ENCODE results near the gene CYP2U1.
"Not testable (repeated sequence)": the region's sequence is repeated elsewhere in the genome, so short reads cannot be mapped to it uniquely, and the experiment has no call there.

The CYP2U1 gene

DNA sequence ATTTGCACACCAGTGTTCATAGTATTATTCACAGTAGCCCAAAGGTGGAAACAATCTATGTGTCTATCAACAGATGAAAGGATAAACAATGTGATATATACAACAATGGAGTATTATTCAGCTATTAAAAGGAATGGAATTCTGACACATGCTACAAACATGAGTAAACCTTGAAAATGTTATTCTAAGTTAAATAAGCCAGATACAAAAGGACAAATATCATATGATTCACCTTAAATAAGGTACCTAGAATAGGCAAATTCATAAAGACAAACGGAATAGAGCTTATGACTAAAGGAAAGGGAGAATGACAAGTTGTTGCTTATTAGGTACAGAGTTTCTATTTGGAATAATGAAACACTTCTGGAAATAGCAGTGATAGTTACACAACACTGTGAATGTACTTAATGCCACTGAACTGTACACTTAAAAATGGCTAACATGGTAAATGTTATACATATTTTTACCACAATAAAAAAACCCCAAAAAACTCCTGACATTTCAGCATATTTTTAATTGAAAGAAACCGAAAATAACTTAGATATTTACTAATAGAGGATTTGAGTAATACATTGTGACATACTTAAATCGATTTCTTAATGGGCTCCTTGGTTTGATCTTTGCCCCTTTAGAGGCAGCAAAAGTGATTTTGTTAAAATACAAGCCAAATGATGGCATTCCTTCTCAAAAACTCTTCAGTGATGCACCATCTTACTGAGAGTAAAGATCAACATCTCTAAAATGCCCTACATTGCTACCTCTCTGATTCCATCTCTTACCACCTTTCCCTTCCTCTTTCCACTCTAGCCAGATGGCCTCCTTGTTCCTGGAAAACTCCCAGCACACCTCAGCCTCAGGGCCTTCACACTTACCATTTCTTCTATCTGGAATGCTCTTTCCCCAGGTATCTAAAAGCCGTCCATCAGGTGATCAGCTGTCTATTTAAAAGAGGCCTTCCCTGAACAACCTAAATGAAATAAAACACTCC is 8.6 kb upstream of the CYP2U1 start:
- H3K27me3 ChIP-seq (ENCODE audit: low read depth, low read length) = no peaks in the 10 kb centered on the region

DNA sequence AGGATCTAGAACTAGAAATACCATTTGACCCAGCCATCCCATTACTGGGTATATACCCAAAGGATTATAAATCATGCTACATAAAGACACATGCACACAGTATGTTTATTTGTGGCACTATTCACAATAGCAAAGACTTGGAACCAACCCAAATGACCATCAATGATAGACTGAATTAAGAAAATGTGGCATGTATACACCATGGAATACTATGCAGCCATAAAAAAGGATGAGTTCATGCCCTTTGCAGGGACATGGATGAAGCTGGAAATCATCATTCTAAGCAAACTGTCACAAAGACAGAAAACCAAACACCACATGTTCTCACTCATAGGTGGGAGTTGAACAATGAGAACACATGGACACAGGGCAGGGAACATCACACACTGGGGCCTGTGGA is 5.6 kb upstream of the CYP2U1 start:
- not testable (repeated sequence) for H3K4me3 ChIP-seq (ENCODE audit: low read depth in 1 of 2, low read length in 2 of 2); H3K4me1 ChIP-seq (ENCODE audit: control insufficient read depth in 1 of 2, insufficient read depth in 2 of 2, low read length in 2 of 2); H3K9me3 ChIP-seq (ENCODE audit: control insufficient read depth in 1 of 2, low read length in 2 of 2); H3K27me3 ChIP-seq (ENCODE audit: low read depth, low read length); H3K27ac ChIP-seq (ENCODE audit: low read length); H3K36me3 ChIP-seq (ENCODE audit: control insufficient read depth in 1 of 2, insufficient read depth in 2 of 2, low read length in 2 of 2)

More for the DNA sequence above, 8.6 kb upstream of the CYP2U1 start:
- Histone ChIP-seq H3K4me3 (ENCODE audit: low read depth in 1 of 2, low read length in 2 of 2) (no peak overlapping the region), H3K27ac (ENCODE audit: low read length) (no peak overlapping the region), H3K36me3 (ENCODE audit: control insufficient read depth in 1 of 2, insufficient read depth in 2 of 2, low read length in 2 of 2) (no peaks in the 10 kb centered on the region), H3K9me3 (ENCODE audit: control insufficient read depth in 1 of 2, low read length in 2 of 2) (peaks cover 0 to 6% of the 10 kb centered on the region in 2 donors), H3K4me1 (ENCODE audit: control insufficient read depth in 1 of 2, insufficient read depth in 2 of 2, low read length in 2 of 2) (no peaks in the 10 kb centered on the region)

DNA sequence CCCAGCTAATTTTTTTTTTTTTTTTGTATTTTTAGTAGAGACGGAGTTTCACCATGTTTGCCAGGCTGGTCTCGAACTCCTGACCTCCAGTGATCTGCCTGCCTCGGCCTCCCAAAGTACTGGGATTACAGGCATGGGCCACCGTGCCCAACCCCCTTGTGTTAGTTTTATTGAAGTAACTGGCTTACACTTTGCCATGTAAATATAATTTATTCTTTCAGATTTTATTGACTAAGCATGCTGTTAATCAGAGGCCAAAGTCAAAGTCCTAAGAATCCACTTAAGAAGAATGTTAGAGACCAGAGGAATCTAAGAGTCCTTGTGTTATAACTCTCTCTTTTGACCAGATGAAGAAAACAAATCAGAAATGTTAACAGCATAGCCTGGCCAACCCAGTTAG is 4.5 kb upstream of the CYP2U1 start:
- not testable (repeated sequence) for H3K9me3 ChIP-seq (ENCODE audit: control insufficient read depth in 1 of 2, low read length in 2 of 2); H3K27ac ChIP-seq (ENCODE audit: low read length); H3K4me3 ChIP-seq (ENCODE audit: low read depth in 1 of 2, low read length in 2 of 2); H3K4me1 ChIP-seq (ENCODE audit: control insufficient read depth in 1 of 2, insufficient read depth in 2 of 2, low read length in 2 of 2); H3K27me3 ChIP-seq (ENCODE audit: low read depth, low read length); H3K36me3 ChIP-seq (ENCODE audit: control insufficient read depth in 1 of 2, insufficient read depth in 2 of 2, low read length in 2 of 2)

DNA sequence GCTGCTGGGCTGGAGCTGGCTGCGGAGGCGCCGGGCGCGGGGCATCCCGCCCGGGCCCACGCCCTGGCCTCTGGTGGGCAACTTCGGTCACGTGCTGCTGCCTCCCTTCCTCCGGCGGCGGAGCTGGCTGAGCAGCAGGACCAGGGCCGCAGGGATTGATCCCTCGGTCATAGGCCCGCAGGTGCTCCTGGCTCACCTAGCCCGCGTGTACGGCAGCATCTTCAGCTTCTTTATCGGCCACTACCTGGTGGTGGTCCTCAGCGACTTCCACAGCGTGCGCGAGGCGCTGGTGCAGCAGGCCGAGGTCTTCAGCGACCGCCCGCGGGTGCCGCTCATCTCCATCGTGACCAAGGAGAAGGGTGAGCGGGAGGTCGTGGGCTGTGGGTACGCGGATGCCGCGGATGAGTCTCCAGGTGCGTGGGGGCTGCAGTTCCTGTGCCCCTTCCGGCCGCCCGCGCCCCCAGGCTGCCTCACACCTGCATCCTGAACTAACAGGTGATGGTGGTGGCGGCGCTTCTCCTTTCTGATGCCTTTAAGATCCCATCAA is 499 bp downstream of the CYP2U1 start:
- H3K27me3 ChIP-seq (ENCODE audit: low read depth, low read length) = no peaks in the 10 kb centered on the region
- H3K4me3 ChIP-seq (ENCODE audit: low read depth in 1 of 2, low read length in 2 of 2) = peak overlapping the region; percentile 90 to 93
- no peaks in the 10 kb centered on the region for H3K9me3 ChIP-seq (ENCODE audit: control insufficient read depth in 1 of 2, low read length in 2 of 2)
- H3K4me1 ChIP-seq (ENCODE audit: control insufficient read depth in 1 of 2, insufficient read depth in 2 of 2, low read length in 2 of 2) = peaks cover 0 to 13% of the 10 kb centered on the region in 2 donors
- no peak overlapping the region for H3K27ac ChIP-seq (ENCODE audit: low read length)
- H3K36me3 ChIP-seq (ENCODE audit: control insufficient read depth in 1 of 2, insufficient read depth in 2 of 2, low read length in 2 of 2) = no peaks in the 10 kb centered on the region

DNA sequence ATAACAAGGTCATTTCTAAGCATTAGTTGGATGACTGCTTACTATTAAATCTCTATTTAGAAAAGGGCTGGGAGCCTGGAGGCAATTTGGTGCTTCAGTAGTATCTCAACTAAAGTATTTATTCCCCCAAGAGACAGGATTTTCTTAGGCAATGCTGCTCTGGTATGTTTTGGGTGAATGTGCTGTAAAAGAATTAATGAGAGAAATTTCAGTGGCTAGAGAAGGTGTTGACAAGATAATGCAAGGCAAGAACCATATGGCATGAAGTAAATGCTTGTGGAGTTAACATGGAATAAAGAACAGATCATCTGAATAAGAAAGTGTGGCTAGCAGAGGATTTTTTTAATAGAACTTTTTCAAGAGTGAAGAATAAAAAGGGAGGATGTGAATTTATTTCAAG is 3.9 kb downstream of the CYP2U1 start:
- Histone ChIP-seq H3K9me3 (ENCODE audit: control insufficient read depth in 1 of 2, low read length in 2 of 2) (no peaks in the 10 kb centered on the region), H3K27me3 (ENCODE audit: low read depth, low read length) (no peaks in the 10 kb centered on the region), H3K36me3 (ENCODE audit: control insufficient read depth in 1 of 2, insufficient read depth in 2 of 2, low read length in 2 of 2) (peaks cover 0 to 3% of the 10 kb centered on the region in 2 donors), H3K4me1 (ENCODE audit: control insufficient read depth in 1 of 2, insufficient read depth in 2 of 2, low read length in 2 of 2) (peaks cover 0 to 13% of the 10 kb centered on the region in 2 donors), H3K27ac (ENCODE audit: low read length) (no peak overlapping the region), H3K4me3 (ENCODE audit: low read depth in 1 of 2, low read length in 2 of 2) (no peak overlapping the region)

DNA sequence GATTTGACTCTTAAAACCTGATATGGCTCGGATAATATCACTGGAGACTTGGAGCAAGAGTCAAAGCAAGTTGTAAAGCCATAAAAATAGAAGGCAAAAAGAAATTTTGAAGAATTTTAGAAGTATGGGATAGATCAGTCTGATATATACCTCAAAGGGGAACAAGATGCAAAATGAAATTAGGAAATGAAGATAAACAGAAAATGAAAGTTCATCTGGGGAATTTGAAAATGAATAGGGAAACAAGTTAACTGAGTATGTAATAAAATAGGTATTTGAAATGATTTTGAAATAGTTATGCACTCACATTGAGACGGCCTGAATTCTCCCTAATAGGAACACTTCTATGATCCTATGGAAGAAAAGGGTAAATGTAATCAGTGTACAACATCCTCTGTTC is 5.7 kb downstream of the CYP2U1 start:
- Histone ChIP-seq H3K36me3 (ENCODE audit: control insufficient read depth in 1 of 2, insufficient read depth in 2 of 2, low read length in 2 of 2) (peaks cover 0 to 3% of the 10 kb centered on the region in 2 donors), H3K27ac (ENCODE audit: low read length) (no peak overlapping the region), H3K9me3 (ENCODE audit: control insufficient read depth in 1 of 2, low read length in 2 of 2) (no peaks in the 10 kb centered on the region), H3K4me3 (ENCODE audit: low read depth in 1 of 2, low read length in 2 of 2) (no peak overlapping the region), H3K27me3 (ENCODE audit: low read depth, low read length) (no peaks in the 10 kb centered on the region), H3K4me1 (ENCODE audit: control insufficient read depth in 1 of 2, insufficient read depth in 2 of 2, low read length in 2 of 2) (peaks cover 0 to 13% of the 10 kb centered on the region in 2 donors)

DNA sequence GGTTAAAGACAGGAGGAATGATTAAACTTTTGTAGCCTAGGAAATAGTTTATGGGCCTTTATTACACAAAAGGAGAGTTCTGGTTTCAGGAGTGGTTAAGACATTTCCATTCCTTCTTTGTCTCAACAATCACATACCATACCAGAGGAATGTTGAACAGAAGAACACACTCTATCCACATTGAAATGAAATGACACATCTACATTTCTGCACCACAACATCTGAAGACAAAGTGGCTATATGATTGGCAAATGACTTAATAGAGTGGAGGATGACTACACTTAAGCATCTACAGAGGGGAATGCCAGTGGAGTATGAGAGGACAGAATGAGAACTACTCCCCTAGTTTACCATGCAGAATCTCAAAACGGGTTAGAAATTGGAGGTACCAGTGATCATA is 8.0 kb downstream of the CYP2U1 start:
- Histone ChIP-seq H3K9me3 (ENCODE audit: control insufficient read depth in 1 of 2, low read length in 2 of 2) (no peaks in the 10 kb centered on the region), H3K36me3 (ENCODE audit: control insufficient read depth in 1 of 2, insufficient read depth in 2 of 2, low read length in 2 of 2) (peaks cover 0 to 3% of the 10 kb centered on the region in 2 donors), H3K27ac (ENCODE audit: low read length) (no peak overlapping the region), H3K4me1 (ENCODE audit: control insufficient read depth in 1 of 2, insufficient read depth in 2 of 2, low read length in 2 of 2) (peaks cover 0 to 4% of the 10 kb centered on the region in 2 donors), H3K27me3 (ENCODE audit: low read depth, low read length) (no peaks in the 10 kb centered on the region), H3K4me3 (ENCODE audit: low read depth in 1 of 2, low read length in 2 of 2) (no peak overlapping the region)

DNA sequence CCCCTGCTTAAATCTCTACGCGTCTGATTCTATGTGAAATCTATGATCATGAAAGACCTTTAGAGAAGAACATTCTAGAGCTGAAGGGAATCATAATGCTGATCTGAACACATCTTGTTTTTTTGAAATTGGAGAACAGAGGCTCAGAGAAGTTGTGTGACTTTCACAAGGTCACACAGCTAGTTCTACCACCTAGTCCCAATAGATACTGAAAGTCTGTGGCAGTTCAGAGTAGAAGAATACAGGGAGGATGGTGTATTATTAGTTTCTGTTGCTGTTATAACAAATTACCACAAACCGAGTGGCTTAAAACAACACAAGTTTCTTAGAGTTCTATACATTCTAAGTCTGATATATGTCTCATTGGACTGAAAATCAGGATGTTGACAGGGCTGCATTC is 14.5 kb downstream of the CYP2U1 start:
- no peaks in the 10 kb centered on the region for H3K4me1 ChIP-seq (ENCODE audit: control insufficient read depth in 1 of 2, insufficient read depth in 2 of 2, low read length in 2 of 2)
- no peaks in the 10 kb centered on the region for H3K9me3 ChIP-seq (ENCODE audit: control insufficient read depth in 1 of 2, low read length in 2 of 2)
- peaks cover 21 to 50% of the 10 kb centered on the region in 2 donors for H3K36me3 ChIP-seq (ENCODE audit: control insufficient read depth in 1 of 2, insufficient read depth in 2 of 2, low read length in 2 of 2)
- no peak overlapping the region for H3K27ac ChIP-seq (ENCODE audit: low read length)
- no peaks in the 10 kb centered on the region for H3K27me3 ChIP-seq (ENCODE audit: low read depth, low read length)
- no peak overlapping the region for H3K4me3 ChIP-seq (ENCODE audit: low read depth in 1 of 2, low read length in 2 of 2)

DNA sequence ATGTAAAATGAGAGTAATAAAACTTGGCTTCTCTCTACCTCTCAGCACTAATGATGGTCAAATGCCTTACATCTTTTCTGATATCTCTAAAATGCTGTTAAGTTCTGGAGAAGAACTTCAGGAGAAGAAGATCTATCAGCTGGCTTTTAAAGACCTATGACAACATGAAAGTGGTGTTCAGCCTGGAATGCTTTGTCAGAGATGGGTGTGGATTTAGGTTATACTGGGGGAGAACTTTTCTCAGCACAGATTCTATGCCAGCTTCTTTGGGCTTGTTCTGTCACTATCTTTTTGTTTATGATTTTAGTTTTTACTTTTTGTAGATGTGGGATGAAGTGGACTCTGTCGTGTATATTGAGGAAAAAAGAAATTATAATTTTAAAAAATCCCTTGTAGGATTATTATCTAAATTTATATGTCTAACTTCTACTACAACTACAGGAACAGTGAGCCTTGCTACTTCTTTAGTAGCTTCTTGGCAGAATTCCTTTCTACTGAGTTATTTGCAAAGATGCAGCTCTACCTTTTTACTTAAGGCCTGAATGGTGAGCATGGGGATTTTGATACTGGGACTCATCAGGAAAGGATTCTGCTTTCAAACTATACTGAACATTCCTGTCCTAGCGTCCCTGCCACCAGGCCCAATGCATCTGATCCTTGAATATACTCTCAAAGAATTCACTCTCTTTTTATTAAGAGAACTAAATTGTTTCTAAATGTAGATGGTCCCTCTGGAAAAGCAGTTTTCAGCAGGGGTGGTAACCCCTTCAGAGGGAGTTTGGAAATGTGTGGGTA is 19.6 kb downstream of the CYP2U1 start:
- no peaks in the 10 kb centered on the region for H3K9me3 ChIP-seq (ENCODE audit: control insufficient read depth in 1 of 2, low read length in 2 of 2)
- H3K36me3 ChIP-seq (ENCODE audit: control insufficient read depth in 1 of 2, insufficient read depth in 2 of 2, low read length in 2 of 2) = peaks cover 21 to 53% of the 10 kb centered on the region in 2 donors
- H3K4me1 ChIP-seq (ENCODE audit: control insufficient read depth in 1 of 2, insufficient read depth in 2 of 2, low read length in 2 of 2) = no peaks in the 10 kb centered on the region
- no peaks in the 10 kb centered on the region for H3K27me3 ChIP-seq (ENCODE audit: low read depth, low read length)
- H3K27ac ChIP-seq (ENCODE audit: low read length) = no peak overlapping the region
- H3K4me3 ChIP-seq (ENCODE audit: low read depth in 1 of 2, low read length in 2 of 2) = no peak overlapping the region

DNA sequence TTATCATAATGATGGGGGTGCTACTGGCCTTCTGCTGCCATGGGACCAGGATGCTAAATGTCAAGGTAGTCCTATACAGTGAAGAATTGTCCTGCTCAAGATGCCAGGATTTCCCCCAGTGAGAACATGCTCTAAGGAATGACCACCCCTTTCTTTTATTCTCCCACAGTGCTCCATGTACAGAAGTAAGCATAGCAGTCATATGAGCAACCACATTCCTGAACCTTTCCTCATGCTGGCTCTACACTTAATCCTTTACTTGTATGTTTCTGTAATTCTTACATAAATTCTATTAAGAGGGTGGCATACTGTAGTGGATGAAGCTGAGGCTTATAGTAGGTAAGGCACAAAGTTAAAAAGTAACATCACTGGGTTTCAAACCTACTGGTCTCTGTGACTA is 20.2 kb downstream of the CYP2U1 start:
- peaks cover 0 to 3% of the 10 kb centered on the region in 2 donors for H3K9me3 ChIP-seq (ENCODE audit: control insufficient read depth in 1 of 2, low read length in 2 of 2)
- no peak overlapping the region for H3K27ac ChIP-seq (ENCODE audit: low read length)
- H3K36me3 ChIP-seq (ENCODE audit: control insufficient read depth in 1 of 2, insufficient read depth in 2 of 2, low read length in 2 of 2) = peaks cover 21 to 48% of the 10 kb centered on the region in 2 donors
- no peaks in the 10 kb centered on the region for H3K4me1 ChIP-seq (ENCODE audit: control insufficient read depth in 1 of 2, insufficient read depth in 2 of 2, low read length in 2 of 2)
- no peak overlapping the region for H3K4me3 ChIP-seq (ENCODE audit: low read depth in 1 of 2, low read length in 2 of 2)
- H3K27me3 ChIP-seq (ENCODE audit: low read depth, low read length) = no peaks in the 10 kb centered on the region

DNA sequence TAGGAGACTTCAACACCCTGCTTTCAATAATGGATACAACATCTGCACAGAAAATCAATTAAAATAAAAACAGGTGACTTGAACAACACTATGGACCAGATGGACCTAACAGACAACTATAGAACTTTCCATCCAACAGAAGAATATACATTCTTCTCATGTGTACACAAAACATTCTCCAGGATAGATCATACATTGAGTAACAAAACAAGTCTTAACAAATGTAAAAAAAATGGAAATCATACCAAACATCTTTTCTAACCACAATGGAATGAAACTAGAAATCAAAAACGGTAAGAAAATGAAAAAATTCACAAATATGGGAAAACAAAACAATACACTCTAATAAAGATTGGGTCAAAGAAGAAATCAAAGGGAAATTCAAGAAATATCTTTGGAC is 24.7 kb downstream of the CYP2U1 start:
- Histone ChIP-seq H3K36me3 (ENCODE audit: control insufficient read depth in 1 of 2, insufficient read depth in 2 of 2, low read length in 2 of 2) (peaks cover 7 to 9% of the 10 kb centered on the region in 2 donors), H3K27ac (ENCODE audit: low read length) (no peak overlapping the region), H3K9me3 (ENCODE audit: control insufficient read depth in 1 of 2, low read length in 2 of 2) (peaks cover 2 to 3% of the 10 kb centered on the region in 2 donors), H3K4me3 (ENCODE audit: low read depth in 1 of 2, low read length in 2 of 2) (no peak overlapping the region), H3K27me3 (ENCODE audit: low read depth, low read length) (no peaks in the 10 kb centered on the region), H3K4me1 (ENCODE audit: control insufficient read depth in 1 of 2, insufficient read depth in 2 of 2, low read length in 2 of 2) (no peaks in the 10 kb centered on the region)
